Measurements from ENCODE around the gene SLC5A11. TPM values are rescaled to one million over a fixed set of nuclear protein-coding genes. Genes with fewer than 3 reads are reported as not detected.

SLC5A11 gene
- polyA plus RNA-seq, 3 donors = 0.60 TPM; not detected in 2

DNA sequence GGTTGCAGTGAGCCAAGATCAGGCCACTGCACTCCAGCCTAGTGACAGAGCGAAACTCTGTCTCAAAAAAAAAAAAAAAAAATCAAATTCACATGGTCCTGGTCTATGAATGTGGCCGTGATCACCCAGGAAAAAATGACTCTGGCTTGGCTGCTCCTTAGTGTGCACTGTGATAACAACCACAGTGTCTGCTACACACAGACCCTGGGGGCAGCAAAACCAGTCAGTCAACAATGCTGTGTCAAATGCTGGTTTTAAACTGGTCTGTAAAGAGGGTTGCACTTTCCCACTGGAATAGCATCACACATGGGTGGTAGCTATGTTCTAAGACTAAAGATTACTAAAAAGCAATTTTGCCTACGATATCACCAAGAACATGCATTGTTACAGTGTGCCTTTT, 98.4 kb downstream of the SLC5A11 start:
- H3K4me1 Mint-ChIP-seq = no peaks in the 10 kb centered on the region
- WGBS (ENCODE audit: insufficient coverage) = 100% methylated on average over 1 of the region's 3 CpGs

DNA sequence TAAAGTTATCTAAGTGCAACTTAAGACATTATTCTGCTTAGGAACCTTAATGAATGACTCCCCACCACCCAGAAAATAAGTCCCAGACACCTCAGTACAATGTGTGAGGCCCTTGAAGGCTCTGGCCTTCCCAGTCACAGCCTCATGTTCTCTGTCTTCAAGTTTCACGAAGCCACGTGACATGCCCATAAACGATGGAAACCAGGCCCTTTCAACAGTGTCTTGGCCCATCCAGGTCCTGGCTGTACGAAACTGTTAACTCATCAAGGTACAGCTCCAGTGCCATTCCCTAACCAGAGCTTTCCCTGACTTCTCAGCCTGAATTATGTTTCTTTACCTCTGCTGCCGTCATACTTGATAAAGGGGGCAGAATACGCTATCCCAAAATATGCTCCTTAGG, 100.4 kb downstream of the SLC5A11 start:
- Mint-ChIP-seq H3K27me3 (ENCODE audit: low read depth in 3 of 3) (peaks cover 0 to 4% (median 0%) of the 10 kb centered on the region in 3 donors), H3K27ac (peak overlapping the region in 1 of 7 donors; percentile 20), H3K4me1 (no peaks in the 10 kb centered on the region), H3K4me3 (no peak overlapping the region), H3K9me3 (no peaks in the 10 kb centered on the region), H3K36me3 (peaks cover 81 to 91% of the 10 kb centered on the region in 2 donors)
- Histone ChIP-seq H3K79me2 (ENCODE audit: insufficient read depth, low read length) (no peaks in the 10 kb centered on the region), H3K4me3 (replicated peaks in 1 of 3; ENCODE audit: low read depth in 2 of 3, low read length in 3 of 3) (no peak overlapping the region), H3K9me3 (replicated peaks in 1 of 2; ENCODE audit: control insufficient read depth in 1 of 2, insufficient read depth in 1 of 2, low read length in 2 of 2) (no peaks in the 10 kb centered on the region), H3K4me2 (replicated peaks; ENCODE audit: extremely low read depth, low read length, poor library complexity, severe bottlenecking) (no peak overlapping the region), H3K4me1 (ENCODE audit: control insufficient read depth in 1 of 2, insufficient read depth in 2 of 2, low read length in 2 of 2) (no peaks in the 10 kb centered on the region), H3K27ac (ENCODE audit: low read depth in 1 of 2, low read length in 2 of 2) (no peak overlapping the region), H4K20me1 (ENCODE audit: insufficient read depth, low read length) (peaks cover 8% of the 10 kb centered on the region), H3K27me3 (ENCODE audit: control insufficient read depth in 2 of 2, insufficient read depth in 2 of 2, low read length in 2 of 2) (no peaks in the 10 kb centered on the region), H2AFZ (ENCODE audit: insufficient read depth, low read depth, low read length, poor library complexity, severe bottlenecking) (no peak overlapping the region), H3K9ac (ENCODE audit: insufficient read depth, low read length, poor library complexity, severe bottlenecking) (no peak overlapping the region), H3K36me3 (replicated peaks in 1 of 2; ENCODE audit: control insufficient read depth in 1 of 2, insufficient read depth in 2 of 2, low read length in 2 of 2) (peaks cover 78 to 92% of the 10 kb centered on the region in 2 donors)
- TF ChIP-seq, protein P1, sequence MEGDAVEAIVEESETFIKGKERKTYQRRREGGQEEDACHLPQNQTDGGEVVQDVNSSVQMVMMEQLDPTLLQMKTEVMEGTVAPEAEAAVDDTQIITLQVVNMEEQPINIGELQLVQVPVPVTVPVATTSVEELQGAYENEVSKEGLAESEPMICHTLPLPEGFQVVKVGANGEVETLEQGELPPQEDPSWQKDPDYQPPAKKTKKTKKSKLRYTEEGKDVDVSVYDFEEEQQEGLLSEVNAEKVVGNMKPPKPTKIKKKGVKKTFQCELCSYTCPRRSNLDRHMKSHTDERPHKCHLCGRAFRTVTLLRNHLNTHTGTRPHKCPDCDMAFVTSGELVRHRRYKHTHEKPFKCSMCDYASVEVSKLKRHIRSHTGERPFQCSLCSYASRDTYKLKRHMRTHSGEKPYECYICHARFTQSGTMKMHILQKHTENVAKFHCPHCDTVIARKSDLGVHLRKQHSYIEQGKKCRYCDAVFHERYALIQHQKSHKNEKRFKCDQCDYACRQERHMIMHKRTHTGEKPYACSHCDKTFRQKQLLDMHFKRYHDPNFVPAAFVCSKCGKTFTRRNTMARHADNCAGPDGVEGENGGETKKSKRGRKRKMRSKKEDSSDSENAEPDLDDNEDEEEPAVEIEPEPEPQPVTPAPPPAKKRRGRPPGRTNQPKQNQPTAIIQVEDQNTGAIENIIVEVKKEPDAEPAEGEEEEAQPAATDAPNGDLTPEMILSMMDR (IDR thresholded peaks at IDR 0.05) = no peak
- WGBS (ENCODE audit: insufficient coverage) = 96% methylated on average over 4 of the region's 6 CpGs
- intact Hi-C loops (cut with micrococcal nuclease) = no loop called here
- DNase-seq = no peak

More for the DNA sequence above, 98.4 kb downstream of the SLC5A11 start:
- Mint-ChIP-seq H3K27me3 (ENCODE audit: low read depth in 3 of 3) (peaks cover 0 to 4% (median 0%) of the 10 kb centered on the region in 3 donors), H3K36me3 (peaks cover 82 to 93% of the 10 kb centered on the region in 2 donors), H3K9me3 (no peaks in the 10 kb centered on the region), H3K27ac (peak overlapping the region in 4 of 7 donors; percentile 15 to 69 (median 44)), H3K4me3 (no peak overlapping the region)
- Histone ChIP-seq H3K9ac (ENCODE audit: insufficient read depth, low read length, poor library complexity, severe bottlenecking) (no peak overlapping the region), H3K4me1 (ENCODE audit: control insufficient read depth in 1 of 2, insufficient read depth in 2 of 2, low read length in 2 of 2) (no peaks in the 10 kb centered on the region), H3K4me3 (replicated peaks in 1 of 3; ENCODE audit: low read depth in 2 of 3, low read length in 3 of 3) (no peak overlapping the region), H3K27me3 (ENCODE audit: control insufficient read depth in 2 of 2, insufficient read depth in 2 of 2, low read length in 2 of 2) (no peaks in the 10 kb centered on the region), H3K9me3 (replicated peaks in 1 of 2; ENCODE audit: control insufficient read depth in 1 of 2, insufficient read depth in 1 of 2, low read length in 2 of 2) (no peaks in the 10 kb centered on the region), H3K27ac (ENCODE audit: low read depth in 1 of 2, low read length in 2 of 2) (no peak overlapping the region), H4K20me1 (ENCODE audit: insufficient read depth, low read length) (peaks cover 21% of the 10 kb centered on the region), H3K79me2 (ENCODE audit: insufficient read depth, low read length) (no peaks in the 10 kb centered on the region), H2AFZ (ENCODE audit: insufficient read depth, low read depth, low read length, poor library complexity, severe bottlenecking) (no peak overlapping the region), H3K36me3 (replicated peaks in 1 of 2; ENCODE audit: control insufficient read depth in 1 of 2, insufficient read depth in 2 of 2, low read length in 2 of 2) (peaks cover 81 to 92% of the 10 kb centered on the region in 2 donors), H3K4me2 (replicated peaks; ENCODE audit: extremely low read depth, low read length, poor library complexity, severe bottlenecking) (no peak overlapping the region)
- DNase-seq = no peak
- intact Hi-C loops (cut with micrococcal nuclease) = no loop called here
- TF ChIP-seq, protein P1 (IDR thresholded peaks at IDR 0.05) = no peak
